NB4 (cell line): ENCODE measurements around the gene GALNT10.

ENCODE experiments used
- CTCF ChIP-seq: IDR thresholded peaks from one replicate; pipeline ENCODE4 v1.5.1; 2012; ENCODE audit warnings: low read depth, low read length
- MAX ChIP-seq: IDR thresholded peaks from 2 replicates; pipeline ENCODE4 v1.6.1; 2011; ENCODE audit warnings: low read depth, low read length
- MYC ChIP-seq: IDR thresholded peaks from 2 replicates; pipeline ENCODE4 v1.6.1; 2011; ENCODE audit warnings: low read depth, low read length
- POLR2A ChIP-seq: IDR thresholded peaks from 2 replicates; pipeline ENCODE4 v1.6.1; 2011; ENCODE audit warnings: mild to moderate bottlenecking; ENCODE audit not compliant: insufficient read length; ENCODE audit errors: extremely low read depth

DNA sequence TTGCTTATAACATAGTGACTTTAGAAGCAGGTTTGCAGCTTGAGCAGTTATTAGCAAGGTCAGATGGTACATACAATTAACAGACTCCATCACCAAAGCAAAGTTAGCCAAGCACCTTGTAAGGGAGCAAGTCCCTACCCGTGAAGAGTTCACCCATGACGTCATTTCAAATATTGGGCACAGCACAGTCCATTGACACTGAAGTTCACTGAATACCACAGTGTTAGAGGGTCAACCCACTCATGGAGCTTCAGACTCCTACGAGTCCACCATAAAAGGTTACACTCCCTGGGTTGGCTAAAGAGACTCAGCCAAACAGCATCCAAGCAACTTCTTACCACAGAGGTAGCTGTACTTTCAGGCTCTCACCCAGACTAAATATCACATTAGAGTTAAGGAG, 77.5 kb downstream of the GALNT10 start:
- TF ChIP-seq POLR2A (no peak), CTCF (no peak), MAX (no peak), MYC (no peak)
